Panc1 (cell line): Measurements from ENCODE around the gene LMBRD2. TPM values are rescaled to one million over a fixed set of nuclear protein-coding genes. Genes with fewer than 3 reads are reported as not detected.
A peak's percentile ranks its signal among the peaks of the same experiment; 100 is the strongest.

ENCODE experiments used
- ATAC-seq: fragments of 200-7000 bp; cut with Tn5 transposase; 2 replicates; pipeline ENCODE4 v1.9.1; 2020; ENCODE audit warnings: mild to moderate bottlenecking, moderate library complexity
- Bru-seq: library from RNA; stranded (reverse); fragments of 400-500 nt; gene quantifications from one replicate; lab custom pipeline; 2021; lab: Mats Ljungman, UMichigan
- BruChase-seq, 2 experiments: library from RNA; stranded (reverse); fragments of 400-500 nt; gene quantifications; one replicate each; lab custom pipeline; 2021; lab: Mats Ljungman, UMichigan
- BruUV-seq: library from RNA; stranded (reverse); fragments of 400-500 nt; replicated peaks from 2 replicates; lab custom pipeline; 2021; lab: Mats Ljungman, UMichigan
- CTCF ChIA-PET: fragments of 300-600 bp; sonication (Branson Sonifier 250); formaldehyde crosslinking; loops from one replicate; lab custom pipeline; 2022; ENCODE audit warnings: antibody characterized with exemption; lab: Charles Lee
- POLR2A ChIA-PET: fragments of 300-600 bp; sonication (Branson Sonifier 250); formaldehyde crosslinking; loops from one replicate; lab custom pipeline; 2022; ENCODE audit warnings: antibody characterized with exemption; lab: Charles Lee
- DNase-seq: peaks from one replicate; pipeline ENCODE4 v3.0.0-alpha.2; 2010; ENCODE audit warnings: low read depth, low spot score
- H3K27ac ChIP-seq: 2 replicates; pipeline ENCODE4 v1.5.1; 2011; ENCODE audit warnings: mild to moderate bottlenecking, low read length, inconsistent platforms
- H3K27me3 ChIP-seq: fragments of 200-500 bp; sonication (Bioruptor generic); 2 replicates; pipeline ENCODE4 v1.6.0; 2014; ENCODE audit warnings: low read length, inconsistent platforms; ENCODE audit not compliant: control insufficient read depth, insufficient read depth
- H3K36me3 ChIP-seq: fragments of 200-500 bp; sonication (Bioruptor generic); 2 replicates; pipeline ENCODE4 v1.5.1; 2014; ENCODE audit warnings: inconsistent platforms, mild to moderate bottlenecking, low read length, moderate library complexity; ENCODE audit not compliant: control insufficient read depth, insufficient read depth
- H3K4me1 ChIP-seq: 2 replicates; pipeline ENCODE4 v1.5.1; 2011; ENCODE audit warnings: inconsistent platforms, mild to moderate bottlenecking, low read length, moderate library complexity; ENCODE audit not compliant: control insufficient read depth, insufficient read depth
- H3K4me3 ChIP-seq, 2 experiments: 2 replicates each; pipeline ENCODE4 v1.5.1; 2011 to 2012; ENCODE audit warnings: low read depth in 2 of 2, low read length in 2 of 2, mild to moderate bottlenecking in 2 of 2, inconsistent platforms in 1 of 2, moderate library complexity in 1 of 2
- H3K9me3 ChIP-seq: fragments of 200-500 bp; sonication (Bioruptor generic); 2 replicates; pipeline ENCODE4 v1.5.1; 2014; ENCODE audit warnings: low read depth, mild to moderate bottlenecking, inconsistent platforms, low read length, moderate library complexity; ENCODE audit not compliant: control insufficient read depth, insufficient read depth
- CTCF ChIP-seq: fragments of 450-650 bp; IDR thresholded peaks from 2 replicates; pipeline ENCODE4 v1.5.1; 2017; ENCODE audit warnings: mild to moderate bottlenecking
- POLR2AphosphoS5 ChIP-seq: IDR thresholded peaks from 2 replicates; pipeline ENCODE4 v1.6.1; 2012; ENCODE audit warnings: mild to moderate bottlenecking, low read depth, low read length, moderate library complexity
- REST ChIP-seq, 2 experiments: IDR thresholded peaks; 2 replicates each; pipeline ENCODE4 v1.6.1; 2011 to 2012; ENCODE audit warnings: low read depth in 2 of 2, control low read depth in 1 of 2, low read length in 1 of 2, mild to moderate bottlenecking in 1 of 2, moderate library complexity in 1 of 2; ENCODE audit not compliant: insufficient read depth in 1 of 2
- SIN3A ChIP-seq: IDR thresholded peaks from 2 replicates; pipeline ENCODE4 v1.6.1; 2012; ENCODE audit warnings: low read depth, mild to moderate bottlenecking, low read length, moderate library complexity, borderline replicate concordance; ENCODE audit not compliant: insufficient read depth
- TCF7L2 ChIP-seq: IDR thresholded peaks from 2 replicates; pipeline ENCODE4 v1.6.1; 2011; ENCODE audit warnings: mild to moderate bottlenecking, low read depth, low read length, inconsistent platforms
- in situ Hi-C: cut with HindIII; loops from 2 replicates; pipeline ENCODE4 v1.10.0; 2016; ENCODE audit warnings: low sequenced_read_pairs, low pct_unique_long_range_greater_than_20kb
- intact Hi-C: fragments of 100-400 bp; cut with micrococcal nuclease; formaldehyde crosslinking; loops from one replicate; pipeline ENCODE4 v1.10.0; 2022; ENCODE audit not compliant: unreplicated experiment
- long read RNA-seq: library from polyadenylated mRNA; unstranded; transcript quantifications from one replicate; pipeline ENCODE4 v2.0.0, GENCODE V29; 2021; ENCODE audit not compliant: unreplicated experiment
- polyA plus RNA-seq: library from polyadenylated mRNA; unstranded; fragments of >200 nt; gene quantifications from one replicate; pipeline ENCODE4 v1.2.1, GENCODE V29; 2012; ENCODE audit warnings: missing spikeins; ENCODE audit not compliant: insufficient read length
- total RNA-seq: library from RNA; stranded (reverse); gene quantifications from one replicate; pipeline ENCODE4 v1.2.1, GENCODE V29; 2021; ENCODE audit not compliant: unreplicated experiment

The LMBRD2 gene
- total RNA-seq (7.1 TPM), Bru-seq, nascent RNA (percentile 50 among the genes with signal in this experiment), BruChase-seq, experiment 1, labeled RNA remaining after a 2-hour chase (percentile 58 among the genes with signal in this experiment), BruChase-seq, experiment 2, labeled RNA remaining after a 6-hour chase (percentile 68 among the genes with signal in this experiment)
- 2.0 TPM for polyA plus RNA-seq
- long read RNA-seq, full-length matches to known transcripts, result 18 of 25 reads
- long read RNA-seq, partial matches to known transcripts, result 4 of 25 reads
- long read RNA-seq, other reads (novel, unspliced or antisense), result 3 of 25 reads

- Histone ChIP-seq H3K9me3 (no peaks in the 10 kb centered on the region), H3K36me3 (peaks cover 5% of the 10 kb centered on the region; the same call in 1 of the 2 replicates), H3K4me1 (peaks cover 10% of the 10 kb centered on the region; the same call in 1 of the 2 replicates), H3K27me3 (no peaks in the 10 kb centered on the region), H3K4me3 (peak within 1 kb of the TSS; percentile 79 to 97), H3K27ac (peak within 1 kb of the TSS; percentile 97)
- intact Hi-C loops, result no loop called here
- in situ Hi-C loops, result no loop called here
- no peak for TF ChIP-seq CTCF
- TF ChIP-seq SIN3A, result peak; percentile 50; the same call in 1 of the 2 replicates
- TF ChIP-seq TCF7L2, result no peak
- no peak for TF ChIP-seq REST (IDR thresholded peaks at IDR 0.05; ENCODE audit: insufficient read depth in 1 of 2, low read depth in 2 of 2, low read length in 1 of 2)
- TF ChIP-seq POLR2AphosphoS5, result peak; percentile 78
- ATAC-seq (peak; percentile 99), DNase-seq (peak; percentile 94)
- ChIA-PET CTCF (interaction anchor here (0.6 kb wide), 1 partner anchor 10 kb away, joined by 5 read pairs; no protein-coding TSS in a partner anchor), POLR2A (no interaction called here)
- BruUV-seq, result no TSS peak
Observed at GRCh38 chr5:36151434-36152323, at the start of gene LMBRD2, which contains the start of gene SKP2. TSS of gene LMBRD2 (minus strand) at chr5:36151887. CDS start at chr5:36143349, 8,538 bp downstream. TSS of gene SKP2 (plus strand) at chr5:36152111. CDS start at chr5:36152263, 152 bp downstream.

- ATAC-seq (no peak), DNase-seq (no peak)
- Histone ChIP-seq H3K9me3 (no peaks in the 10 kb centered on the region), H3K4me3 (no peak overlapping the region), H3K27me3 (no peaks in the 10 kb centered on the region), H3K27ac (no peak overlapping the region), H3K4me1 (no peaks in the 10 kb centered on the region), H3K36me3 (peaks cover 22% of the 10 kb centered on the region)
- no peak for TF ChIP-seq TCF7L2
- TF ChIP-seq REST (IDR thresholded peaks at IDR 0.05; ENCODE audit: insufficient read depth in 1 of 2, low read depth in 2 of 2, low read length in 1 of 2), result no peak
- TF ChIP-seq POLR2AphosphoS5, result no peak
- TF ChIP-seq SIN3A, result no peak
- no peak for TF ChIP-seq CTCF
- intact Hi-C loops, result no loop called here
- in situ Hi-C loops, result no loop called here
- no TSS peak for BruUV-seq
- ChIA-PET POLR2A (no interaction called here), CTCF (no interaction called here)
Observed at GRCh38 chr5:36200513-36200912, 48.8 kb upstream of the LMBRD2 start.
